ENCODE data around the gene PDCD7.

DNA sequence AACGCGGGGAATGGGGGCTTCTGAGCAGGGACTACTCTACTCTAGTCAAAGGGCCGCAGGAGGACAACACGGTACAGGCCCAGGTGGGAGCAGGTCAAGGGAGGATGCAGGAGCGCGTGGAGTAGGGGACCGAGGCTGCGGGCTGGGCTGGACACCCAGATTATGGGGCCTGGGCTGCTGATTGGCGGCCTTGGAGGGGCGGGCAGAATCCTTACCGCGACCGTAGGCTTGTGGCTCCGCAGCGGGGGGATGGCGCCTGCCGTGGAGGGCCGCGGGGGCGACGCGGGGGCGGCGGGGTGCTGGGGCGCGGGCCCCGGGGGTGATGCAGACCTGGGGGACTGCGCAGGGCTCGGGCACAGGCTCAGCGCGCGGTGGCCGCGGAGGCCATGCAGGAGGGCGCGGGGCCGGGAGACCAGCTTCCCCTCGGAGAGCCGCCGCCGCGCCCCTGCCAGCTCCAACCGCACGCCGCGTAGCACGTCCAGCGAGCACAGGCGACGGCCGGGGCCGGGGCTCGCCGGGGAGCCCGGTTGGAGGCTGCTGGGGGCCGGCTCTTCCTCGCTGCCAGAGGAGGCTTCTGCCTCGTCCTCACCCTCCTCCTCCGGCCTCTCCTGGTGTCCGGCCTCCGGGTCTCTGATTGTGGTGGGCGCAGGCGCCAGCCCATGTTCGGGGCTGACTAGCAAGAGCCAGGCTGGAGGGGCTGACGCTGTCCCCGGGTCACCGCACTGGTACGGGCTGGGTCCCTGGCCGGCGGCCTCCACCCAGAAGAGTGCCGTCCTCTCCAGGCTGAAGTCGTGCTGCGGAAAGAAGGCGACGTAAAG is 31.5 kb downstream of the PDCD7 start:
- TF ChIP-seq POLR2A (IDR thresholded peaks at IDR 0.05) = no peak
- peak in 1 of 5 experiments; percentile 3 for TF ChIP-seq CTCF (IDR thresholded peaks at IDR 0.05)
